GM19351 (cell line): ENCODE results near the gene CAPN10.

ENCODE experiments used
- ATAC-seq: cut with Tn5 transposase; IDR thresholded peaks from one replicate; pipeline ENCODE4 v1.9.1; 2021; ENCODE audit warnings: mild to moderate bottlenecking, moderate library complexity; ENCODE audit not compliant: unreplicated experiment

CAPN10 gene

DNA sequence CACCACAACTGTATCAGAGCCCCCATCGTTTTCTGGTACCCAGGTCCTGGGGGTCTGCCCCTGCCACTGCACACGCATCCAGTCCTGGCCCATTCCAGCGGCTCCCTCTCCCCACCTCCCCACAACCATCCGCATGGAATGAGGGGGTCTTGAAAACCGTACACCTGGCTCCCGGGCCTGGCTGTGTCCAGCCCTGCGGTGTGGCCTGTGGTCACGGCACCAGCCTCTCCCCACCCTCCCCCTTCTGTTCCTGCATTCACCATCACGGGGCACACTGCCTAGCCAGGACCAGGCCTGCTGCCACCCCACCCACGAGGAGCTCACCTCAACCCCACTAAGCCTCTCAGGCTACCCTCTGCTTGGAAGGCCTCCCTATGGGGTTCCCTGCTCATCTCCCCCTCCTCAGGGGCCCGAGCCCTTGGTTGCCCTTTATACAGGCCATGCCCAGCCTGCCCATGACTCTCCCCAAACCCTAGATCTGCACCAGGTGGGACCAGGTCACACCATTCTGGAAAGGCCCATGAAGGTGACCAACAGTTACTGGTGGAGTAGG, 50.1 kb downstream of the CAPN10 start:
- ATAC-seq, result no peak

DNA sequence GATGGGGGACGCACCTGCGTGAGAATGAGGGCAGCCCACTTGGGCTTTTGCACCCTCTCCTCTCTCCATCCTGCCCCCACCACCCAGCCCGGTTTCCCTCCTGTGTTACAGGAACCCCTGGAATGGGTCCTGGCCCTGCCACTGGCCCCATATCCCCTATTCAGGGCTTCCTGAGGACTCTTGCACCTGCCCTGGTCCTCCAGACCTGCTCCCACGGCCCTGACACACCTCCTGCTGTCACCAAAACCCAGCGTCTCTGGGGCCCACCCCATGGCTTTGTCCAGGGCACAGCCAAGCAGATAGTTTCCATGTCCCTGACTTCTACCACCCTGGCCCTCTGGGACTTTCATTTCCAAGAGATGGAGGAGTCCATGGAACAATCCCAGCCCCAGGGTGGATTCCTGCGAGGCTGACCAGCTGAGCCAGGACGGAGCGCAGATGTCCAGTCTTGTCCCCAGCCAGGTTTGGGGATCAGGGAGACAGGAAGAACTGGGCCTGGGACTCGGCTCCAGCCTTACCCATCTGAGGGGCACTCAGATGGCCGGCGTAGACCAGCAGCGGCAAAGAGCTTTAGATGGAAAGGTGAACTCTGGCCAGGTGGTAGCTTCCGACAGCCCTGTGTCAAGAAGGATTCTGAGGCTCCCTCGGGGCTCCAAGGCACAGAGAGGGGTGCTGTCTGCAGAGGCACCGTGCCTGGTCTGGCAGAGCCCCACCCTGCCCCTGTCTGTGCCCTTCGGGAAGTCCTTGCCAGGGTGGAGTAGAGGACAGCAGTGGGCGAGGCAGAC, 50.8 kb downstream of the CAPN10 start:
- ATAC-seq, result no peak

DNA sequence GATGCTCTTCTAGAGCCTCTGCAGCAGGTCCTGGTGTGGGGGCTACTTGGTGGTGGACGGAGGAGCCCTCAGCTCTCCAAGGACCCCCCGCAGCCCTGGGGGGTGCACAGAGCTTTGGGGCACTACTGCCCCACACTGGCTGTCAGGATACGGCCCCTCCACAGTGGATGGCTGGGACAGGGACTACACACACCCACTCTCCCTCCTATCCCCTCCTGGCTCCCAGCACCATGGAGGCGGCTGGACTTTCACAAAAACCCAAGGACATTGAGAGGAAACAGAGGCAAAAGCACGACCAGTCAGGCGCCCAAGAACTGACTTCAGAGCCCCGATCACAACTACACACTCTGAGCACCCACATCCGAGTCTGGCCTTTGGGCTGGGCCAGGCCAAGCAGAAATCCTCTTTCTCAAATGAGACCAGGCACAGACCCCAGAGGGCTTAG, 51.4 kb downstream of the CAPN10 start:
- no peak for ATAC-seq

DNA sequence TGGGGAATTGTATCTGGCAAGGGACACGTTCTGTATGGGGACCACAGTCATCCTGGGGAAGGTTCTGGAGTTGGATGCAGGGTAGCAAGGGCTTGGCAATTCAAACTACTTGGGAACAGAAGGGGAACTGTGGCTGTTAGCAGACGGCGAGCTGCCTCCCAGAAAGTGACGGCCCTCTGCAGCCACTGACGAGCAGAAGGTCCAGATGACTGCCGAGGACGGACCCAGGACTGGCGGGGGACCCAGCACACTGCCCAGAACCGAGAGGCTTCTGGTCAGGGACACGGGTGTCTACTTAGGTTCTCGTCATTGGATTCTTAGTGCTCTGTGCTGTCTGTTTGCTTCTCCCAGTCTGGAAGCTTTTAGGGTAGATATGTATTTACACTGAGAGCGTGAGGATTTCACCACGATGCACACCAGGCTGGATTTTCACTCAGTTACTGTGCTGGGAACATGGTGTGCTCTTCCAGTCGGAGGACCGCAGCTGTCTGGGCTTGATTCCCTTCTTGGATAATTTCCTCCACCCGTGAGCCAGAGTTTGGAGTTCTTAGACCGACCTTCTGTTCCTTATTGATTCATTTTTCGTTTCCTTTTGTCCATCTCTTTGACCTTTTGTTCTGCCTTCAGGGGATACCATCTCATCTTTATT, 52.1 kb downstream of the CAPN10 start:
- ATAC-seq, result no peak

DNA sequence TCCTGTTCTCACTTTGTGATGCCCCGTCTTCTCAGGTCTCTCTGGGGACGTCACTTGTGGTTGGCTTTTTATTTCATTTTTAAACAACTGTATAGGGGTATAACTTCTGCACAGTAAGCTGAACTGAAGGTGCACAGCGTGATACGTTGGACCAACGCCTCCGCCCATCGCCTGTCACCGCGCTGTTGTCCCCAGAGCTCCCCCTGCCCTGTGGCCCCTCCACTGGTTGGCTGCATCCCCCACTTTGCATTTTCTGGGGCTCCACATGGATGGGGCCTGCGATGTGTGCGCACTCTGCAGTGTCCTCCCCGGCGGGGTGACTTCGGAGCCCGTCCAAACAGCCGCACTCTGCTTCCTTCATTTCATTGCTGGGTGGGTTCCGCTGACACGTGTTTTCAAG, 53.0 kb downstream of the CAPN10 start:
- ATAC-seq, result no peak

DNA sequence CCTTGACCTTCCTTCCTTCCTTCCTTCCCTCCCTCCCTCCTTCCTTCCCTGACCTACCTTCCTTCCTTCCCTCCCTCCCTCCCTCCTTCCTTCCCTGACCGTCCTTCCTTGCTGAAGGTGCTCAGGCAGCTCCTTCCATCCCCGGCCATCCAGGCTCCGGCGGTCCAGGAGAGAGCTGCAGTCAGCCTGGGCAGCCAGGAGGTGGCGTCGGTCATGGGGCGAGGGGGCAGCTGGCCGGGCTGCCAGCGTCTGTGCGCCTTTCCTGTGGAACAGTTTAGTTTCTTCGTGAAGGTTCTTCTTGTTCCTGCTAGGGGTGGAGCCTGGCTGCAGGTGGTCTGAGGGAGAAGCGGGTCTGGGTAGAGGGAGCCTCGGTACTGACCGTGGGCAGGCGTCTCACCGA, 54.4 kb downstream of the CAPN10 start:
- no peak for ATAC-seq

DNA sequence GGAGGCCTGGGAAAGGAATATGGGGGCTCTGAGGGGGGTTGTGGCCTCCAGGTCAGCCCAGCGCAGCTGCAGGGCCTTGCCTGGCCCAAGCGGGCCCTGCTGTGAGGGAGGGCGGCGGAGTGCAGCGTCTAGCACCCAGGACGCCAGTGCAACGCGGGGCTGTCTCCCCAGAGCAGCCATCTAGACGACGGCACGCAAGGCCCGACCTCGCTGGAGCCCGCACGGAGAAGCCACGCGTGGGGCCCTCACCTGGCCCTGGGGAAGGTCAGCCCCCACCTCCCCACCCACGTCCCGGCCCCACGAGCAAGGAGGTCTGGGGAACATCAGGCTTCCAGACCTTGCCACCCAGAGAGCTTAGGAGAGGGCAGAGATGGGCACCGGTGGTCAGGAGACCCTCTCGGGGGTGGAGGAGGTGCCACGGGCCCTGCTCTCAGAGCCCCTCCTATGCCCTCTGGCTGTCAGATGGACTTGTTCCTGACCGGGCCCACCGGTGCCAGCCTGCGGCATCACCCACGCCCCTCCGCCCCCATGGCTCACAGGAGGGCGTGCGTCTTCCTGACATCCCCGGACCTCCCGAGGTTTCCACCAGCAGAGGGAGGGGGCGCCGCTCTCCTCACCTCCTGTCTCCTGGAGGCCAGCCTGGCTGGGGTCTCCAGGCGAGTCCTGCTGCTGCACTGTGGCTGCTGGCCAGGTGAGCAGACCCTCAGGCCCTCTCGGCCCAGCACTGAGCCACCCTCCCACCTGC, 55.7 kb downstream of the CAPN10 start:
- no peak for ATAC-seq

DNA sequence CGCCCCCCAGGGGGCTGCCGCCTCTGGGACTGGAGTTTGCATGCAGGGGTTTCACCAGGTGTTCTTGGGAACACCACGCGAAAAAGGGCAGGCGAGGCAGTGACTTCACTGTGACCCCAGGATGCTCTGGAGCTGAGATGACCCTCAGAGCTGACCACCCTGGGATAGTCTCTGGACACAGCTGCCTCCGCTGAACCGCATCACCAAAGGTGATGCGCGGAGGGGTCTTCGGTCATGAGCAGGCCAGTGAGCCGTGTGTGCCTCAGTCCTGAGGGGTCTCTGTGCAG, 56.2 kb downstream of the CAPN10 start:
- no peak for ATAC-seq

DNA sequence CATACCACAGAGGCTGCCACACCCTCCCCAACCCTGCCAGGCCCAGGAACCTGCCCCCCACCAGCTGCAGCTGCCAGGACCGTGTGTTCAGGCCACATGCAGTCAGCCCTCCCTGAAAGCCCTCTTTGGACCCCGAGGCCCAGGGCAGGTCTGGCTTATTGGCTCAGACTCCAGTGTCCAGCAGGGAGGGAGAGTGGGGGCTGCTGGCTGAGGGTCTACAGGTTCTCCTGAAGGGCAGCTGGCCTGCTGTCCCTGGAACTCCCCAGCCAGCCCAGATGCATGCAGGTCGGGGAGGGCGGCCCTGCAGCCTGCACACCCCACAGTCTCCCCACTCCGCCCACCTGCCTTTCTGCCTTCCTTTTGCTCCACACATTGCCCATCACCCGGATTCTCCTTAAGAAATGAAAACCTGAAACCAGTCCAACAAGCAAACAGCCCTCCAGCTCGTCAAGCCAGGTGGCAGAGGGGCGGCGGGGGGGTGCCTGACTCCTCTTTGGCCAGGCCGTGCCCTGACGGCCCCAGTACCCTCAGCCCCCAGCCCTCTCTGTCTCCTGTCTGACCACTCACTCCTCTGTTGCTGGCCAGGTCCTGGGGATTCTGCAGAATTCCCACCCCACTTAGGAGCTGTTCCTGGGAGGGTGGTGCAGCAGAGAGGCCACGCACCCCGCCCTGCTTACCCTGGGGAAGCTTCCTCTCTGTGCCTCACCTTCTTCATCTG, 56.7 kb downstream of the CAPN10 start:
- no peak for ATAC-seq

DNA sequence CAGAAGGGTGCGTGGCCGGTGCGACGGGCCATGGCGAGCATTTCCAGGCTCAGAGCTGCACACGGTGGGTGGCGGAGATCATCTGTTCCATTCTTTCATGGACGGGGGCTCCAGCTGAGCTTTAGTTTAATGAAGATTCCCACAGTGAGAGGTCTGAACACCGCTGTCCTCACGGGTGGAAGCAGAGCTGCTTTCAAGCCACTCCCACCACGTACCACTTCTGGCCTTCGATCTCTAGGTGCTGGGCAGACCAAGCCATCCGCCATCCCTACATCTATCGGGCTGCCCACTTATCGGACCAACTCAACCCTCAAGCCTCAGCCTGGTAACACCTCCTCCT, 57.2 kb downstream of the CAPN10 start:
- no peak for ATAC-seq

DNA sequence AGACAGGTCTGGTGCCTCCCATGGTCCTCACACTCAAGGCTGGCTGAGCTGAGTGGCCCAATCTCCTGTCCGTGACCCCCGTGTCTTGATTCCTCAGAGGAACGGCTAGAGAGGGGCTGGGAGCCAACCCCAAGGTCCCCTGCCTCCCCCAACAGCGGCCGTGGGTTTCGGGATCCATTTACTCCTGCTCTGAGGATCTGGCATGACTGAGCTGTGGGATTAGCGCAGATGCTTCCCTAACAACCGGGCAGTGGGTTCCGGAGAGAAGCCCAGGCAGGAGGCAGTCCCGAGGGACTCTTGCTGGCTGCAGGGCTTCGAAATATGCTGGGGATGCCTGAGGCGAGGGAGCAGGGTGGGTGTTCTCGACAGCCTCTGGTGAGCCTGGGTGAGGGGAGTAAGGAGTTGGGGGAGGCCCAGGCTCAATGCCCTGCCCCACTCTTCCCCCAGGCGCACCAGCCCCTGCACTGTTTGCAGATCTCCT, 57.7 kb downstream of the CAPN10 start:
- ATAC-seq, result no peak

DNA sequence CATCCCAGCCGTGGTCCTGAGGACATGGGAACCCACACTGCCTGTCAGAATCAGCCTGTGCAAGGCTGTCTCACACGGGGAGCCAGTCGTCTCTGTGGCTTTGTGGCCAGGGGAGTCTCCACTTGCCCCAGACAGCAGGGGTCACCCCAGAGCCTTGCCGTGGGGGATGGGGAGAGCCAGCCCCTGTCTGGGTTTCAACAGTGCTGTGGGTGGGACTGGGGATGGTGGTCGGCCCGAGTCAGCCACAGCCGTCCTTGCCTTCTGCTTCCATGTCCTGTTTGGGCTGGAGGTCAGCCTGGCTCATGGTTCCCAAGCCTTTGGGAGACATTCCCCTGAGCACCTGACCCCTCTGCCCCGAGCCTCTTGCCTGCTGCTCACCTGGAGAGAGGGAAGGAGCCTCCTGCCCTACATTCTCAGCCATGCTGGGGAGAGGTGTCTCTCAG, 58.3 kb downstream of the CAPN10 start:
- no peak for ATAC-seq

DNA sequence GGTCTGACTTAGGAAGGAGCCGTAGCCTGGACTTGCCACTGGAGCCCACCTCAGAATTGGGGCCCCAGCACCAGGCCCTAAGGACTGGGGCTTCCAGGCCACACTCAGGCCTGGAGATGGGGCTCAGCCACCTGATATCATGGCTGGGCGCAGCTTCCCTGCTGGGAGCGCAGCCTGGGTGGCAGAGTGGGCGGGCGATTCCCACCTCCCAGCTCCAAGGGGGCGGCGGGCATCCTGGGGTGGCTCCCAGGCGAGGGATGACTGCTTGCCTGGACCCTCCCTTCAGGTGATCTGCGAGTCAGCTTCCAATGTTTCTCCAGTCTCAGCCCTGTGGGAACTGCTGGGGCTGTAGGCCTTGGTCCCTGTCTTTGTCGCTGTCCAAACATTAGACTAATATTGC, 58.8 kb downstream of the CAPN10 start:
- no peak for ATAC-seq

DNA sequence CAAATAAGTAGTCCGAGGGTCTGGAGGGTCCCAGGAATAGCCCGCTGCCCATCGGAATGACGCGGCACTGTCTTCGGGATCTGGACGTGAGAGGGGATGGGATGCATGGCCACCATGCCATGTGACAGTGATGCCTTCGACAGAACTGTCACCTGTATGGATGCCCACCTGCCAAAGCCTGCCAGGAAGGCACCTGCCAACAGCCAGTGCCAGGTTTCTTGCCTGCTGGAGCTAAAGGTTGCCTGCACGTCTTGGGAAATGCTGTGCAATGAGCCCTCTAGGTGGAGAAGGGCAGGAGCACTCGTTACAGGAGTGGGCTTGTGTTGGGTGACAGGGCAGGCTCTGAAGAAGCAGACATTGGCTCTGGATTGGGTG, 59.3 kb downstream of the CAPN10 start:
- no peak for ATAC-seq

DNA sequence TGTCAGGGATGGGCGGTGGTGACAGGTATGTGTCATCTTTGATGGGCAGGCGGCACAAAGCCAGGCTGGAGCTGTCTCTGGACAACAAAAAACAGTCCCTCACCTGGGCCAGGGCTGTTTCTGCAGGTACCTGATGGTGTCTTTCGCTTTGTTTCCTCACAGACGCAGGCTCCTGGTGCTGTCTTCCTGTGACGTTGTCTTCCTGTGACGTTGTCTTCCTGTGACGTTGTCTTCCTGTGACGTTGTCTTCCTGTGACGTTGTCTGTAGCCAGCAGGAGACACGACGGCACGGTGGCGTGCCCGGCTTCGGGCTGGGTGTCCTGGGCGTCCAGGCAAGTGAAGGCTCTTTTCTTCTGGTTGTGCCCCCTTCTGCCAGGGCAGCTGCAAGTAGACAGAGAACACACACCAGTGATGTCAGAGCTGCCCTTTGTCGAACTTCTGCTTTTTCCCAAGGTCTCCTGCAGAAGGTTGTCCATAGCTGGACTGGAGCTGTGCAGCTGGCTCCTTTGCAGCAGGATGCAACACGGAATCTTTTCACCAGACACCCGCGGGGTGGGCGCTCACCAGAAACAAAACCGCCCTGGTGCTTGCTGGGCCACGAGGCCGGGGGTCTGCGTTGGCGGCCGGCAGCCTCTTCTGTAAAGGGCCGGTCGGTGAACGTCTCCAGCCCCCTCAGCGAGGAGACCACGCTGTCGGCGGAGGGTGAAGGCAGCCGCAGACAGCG, 59.8 kb downstream of the CAPN10 start:
- ATAC-seq, result no peak

DNA sequence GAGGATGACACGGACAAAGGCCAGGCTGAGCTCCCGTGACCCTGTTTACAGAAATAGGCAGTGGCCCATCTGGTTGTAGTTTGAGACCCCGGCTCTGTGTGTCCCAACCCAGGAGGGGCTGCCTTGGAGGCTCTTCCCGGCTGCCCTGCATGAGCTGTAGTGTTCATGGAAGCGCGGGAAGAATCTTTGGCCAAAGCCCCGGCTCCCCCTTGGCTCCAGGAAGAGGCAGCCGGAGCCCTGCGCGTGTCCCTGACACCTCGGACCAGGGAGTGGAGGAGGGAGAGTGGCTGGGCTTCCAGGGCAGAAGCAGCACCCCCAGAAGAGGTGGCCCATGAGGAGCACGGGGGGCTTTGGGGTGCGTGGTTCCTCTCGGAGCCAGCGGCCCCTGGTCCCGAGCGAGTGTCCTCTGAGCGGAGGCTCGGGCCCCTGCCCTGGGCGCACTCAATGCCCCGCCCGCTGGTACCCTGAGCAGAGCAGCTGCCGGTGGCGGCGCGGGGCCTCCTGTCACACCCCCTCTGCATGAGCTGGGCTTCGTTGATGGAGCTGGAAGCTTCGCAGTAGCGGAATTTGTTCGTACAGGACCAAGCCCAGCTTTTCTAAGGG, 60.5 kb downstream of the CAPN10 start:
- no peak for ATAC-seq

DNA sequence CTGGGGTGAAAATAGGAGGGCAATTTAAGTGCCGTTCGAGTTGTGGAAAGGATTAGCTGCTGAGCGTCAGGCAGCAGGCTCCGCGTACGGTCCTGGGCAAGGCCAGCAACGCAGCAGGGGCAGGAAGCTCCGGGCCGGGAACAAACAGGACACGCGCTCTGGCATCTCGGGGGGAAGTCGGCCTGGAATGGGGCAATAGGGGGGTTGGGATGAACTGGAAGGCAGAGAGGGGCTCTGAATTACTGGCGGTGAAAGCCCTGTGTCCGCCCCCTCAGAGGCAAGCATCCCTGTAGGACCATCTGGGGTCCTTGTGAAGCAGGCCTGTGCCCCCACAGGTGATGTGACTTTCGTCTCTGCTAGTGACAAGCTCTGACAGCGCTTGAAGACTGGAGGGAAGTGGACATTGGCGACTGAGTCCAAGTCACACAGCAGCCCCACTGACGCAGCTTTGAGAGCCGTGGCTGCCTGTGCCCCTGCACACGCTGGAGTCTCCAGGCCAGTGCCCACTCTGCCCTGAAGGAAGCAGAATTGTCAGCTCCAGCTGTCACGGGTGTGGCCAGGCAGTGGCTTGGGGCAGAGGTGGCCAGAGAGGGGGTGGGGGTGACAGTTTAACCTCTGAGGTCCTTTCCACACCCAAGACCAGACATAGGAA, 61.1 kb downstream of the CAPN10 start:
- no peak for ATAC-seq

DNA sequence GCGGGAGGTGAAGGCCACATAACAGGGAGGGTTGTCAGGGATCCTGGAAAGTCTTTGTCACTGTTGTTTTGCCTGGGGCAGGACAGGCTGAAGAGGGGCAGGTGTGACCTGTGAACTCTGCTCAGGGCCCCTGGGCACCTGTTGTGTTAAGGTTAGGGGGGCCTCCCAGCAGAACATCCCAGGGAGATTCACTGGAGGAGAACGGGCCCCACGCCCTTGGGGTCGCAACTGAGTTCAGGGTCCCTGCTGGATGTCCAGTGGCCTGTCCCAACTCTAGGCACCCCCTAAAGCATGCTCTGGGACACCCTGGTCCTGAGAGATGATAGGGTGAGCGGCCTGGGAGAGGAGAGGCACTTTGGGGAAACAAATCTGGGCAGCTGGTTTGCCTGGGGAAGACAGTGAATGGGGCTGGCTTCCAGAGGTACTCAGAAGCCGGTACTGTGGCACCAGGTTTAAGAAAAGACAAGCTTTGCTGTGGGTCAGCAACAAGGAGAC, 61.7 kb downstream of the CAPN10 start:
- ATAC-seq, result no peak
